NCI-H1105 treated with DMSO at 0.1 percent for 48 hours (cell line): ENCODE measurements around the gene ZFYVE27.
"Not testable (repeated sequence)": the region's sequence is repeated elsewhere in the genome, so short reads cannot be mapped to it uniquely, and the experiment has no call there.

Source experiments
- DNase-seq: peaks from one replicate; lab custom pipeline; 2025; lab: John Stamatoyannopoulos, UW

The ZFYVE27 gene, protein sequence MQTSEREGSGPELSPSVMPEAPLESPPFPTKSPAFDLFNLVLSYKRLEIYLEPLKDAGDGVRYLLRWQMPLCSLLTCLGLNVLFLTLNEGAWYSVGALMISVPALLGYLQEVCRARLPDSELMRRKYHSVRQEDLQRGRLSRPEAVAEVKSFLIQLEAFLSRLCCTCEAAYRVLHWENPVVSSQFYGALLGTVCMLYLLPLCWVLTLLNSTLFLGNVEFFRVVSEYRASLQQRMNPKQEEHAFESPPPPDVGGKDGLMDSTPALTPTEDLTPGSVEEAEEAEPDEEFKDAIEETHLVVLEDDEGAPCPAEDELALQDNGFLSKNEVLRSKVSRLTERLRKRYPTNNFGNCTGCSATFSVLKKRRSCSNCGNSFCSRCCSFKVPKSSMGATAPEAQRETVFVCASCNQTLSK

GRCh38 chr10:97736902-97737769, at the start of gene ZFYVE27:
Gene ZFYVE27 (plus strand): TSS chr10:97737128. CDS start chr10:97738478, 1,350 bp downstream.
- DNase-seq, result peak; percentile 77

GRCh38 chr10:97687785-97688781, 48.8 kb upstream of the ZFYVE27 start:
- no peak for DNase-seq

- no peak for DNase-seq
Observed at GRCh38 chr10:97689559-97690020, 47.3 kb upstream of the ZFYVE27 start.

DNA sequence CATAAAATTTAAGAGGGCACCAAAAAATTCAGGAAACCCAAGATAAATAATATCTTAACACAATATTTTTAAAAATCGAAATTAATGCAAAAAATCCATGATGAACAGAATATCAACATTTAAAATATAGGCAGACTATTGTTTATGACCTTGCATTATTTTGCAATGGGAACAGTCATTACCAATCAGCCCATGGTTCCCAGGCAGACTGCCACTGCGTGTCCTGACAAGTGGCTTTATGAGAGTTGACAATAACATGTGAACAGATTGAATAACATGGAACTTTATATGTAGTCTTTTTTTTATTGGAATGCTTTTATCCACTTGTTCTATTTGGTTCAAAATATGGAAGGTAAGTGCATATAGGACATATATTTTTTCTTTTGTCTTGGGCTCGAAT, 46.8 kb upstream of the ZFYVE27 start:
- DNase-seq, result no peak

DNA sequence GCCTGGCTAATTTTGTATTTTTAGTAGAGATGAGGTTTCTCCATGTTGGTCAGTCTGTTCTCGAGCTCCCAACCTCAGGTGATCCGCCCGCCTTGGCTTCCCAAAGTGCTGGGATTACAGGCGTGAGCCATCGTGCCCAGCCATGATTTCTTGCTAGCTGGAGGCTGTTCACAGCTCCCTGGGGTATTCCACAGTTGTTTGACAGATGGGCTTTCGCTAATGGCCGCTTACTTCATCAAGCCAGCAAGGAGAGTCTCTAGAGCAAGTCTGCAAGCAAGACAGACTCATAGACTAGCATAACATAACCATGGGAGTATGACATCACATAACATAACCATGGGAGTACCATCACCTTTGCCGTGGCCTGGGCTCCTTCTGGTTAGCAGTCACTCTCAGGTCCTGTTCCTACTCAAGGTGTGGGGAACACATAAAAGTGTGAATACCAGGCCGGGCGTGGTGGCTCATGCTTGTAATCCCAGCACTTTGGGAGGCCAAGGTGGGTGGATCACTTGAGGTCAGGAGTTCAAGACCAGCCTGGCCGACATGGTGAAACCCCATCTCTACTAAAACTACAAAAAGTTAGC, 38.8 kb upstream of the ZFYVE27 start:
- not testable (repeated sequence) for DNase-seq

DNA sequence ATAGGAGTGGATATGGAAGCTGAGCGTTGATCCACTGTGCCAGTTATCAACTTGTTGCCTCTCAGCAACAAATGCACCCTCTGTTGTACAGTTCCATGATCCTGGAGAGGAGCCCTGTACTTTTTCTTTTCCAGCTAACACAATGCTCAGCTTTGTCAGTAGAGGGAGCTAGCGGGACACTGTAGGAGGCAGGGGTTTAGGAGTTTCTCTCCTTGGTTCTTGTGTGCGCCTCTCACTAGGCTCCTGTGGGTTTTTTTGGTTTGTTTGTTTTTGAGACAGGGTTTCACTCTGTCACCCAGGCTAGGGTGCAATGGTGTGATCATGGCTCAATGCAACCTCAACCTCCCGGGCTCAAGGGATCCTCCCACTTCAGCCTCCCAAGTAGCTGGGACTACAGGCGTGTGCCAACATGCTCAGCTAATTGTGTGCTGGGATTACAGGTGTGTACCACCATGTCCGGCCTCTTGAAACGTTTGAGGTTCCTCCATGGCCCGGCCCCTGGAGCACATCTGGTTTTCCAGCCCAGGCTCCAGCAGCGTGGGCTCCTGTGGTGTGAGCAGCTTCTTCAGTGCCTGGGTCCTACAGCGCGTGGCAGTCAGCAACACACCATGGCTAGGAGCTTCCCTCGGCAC, 35.4 kb upstream of the ZFYVE27 start:
- peak; percentile 48 for DNase-seq

DNA sequence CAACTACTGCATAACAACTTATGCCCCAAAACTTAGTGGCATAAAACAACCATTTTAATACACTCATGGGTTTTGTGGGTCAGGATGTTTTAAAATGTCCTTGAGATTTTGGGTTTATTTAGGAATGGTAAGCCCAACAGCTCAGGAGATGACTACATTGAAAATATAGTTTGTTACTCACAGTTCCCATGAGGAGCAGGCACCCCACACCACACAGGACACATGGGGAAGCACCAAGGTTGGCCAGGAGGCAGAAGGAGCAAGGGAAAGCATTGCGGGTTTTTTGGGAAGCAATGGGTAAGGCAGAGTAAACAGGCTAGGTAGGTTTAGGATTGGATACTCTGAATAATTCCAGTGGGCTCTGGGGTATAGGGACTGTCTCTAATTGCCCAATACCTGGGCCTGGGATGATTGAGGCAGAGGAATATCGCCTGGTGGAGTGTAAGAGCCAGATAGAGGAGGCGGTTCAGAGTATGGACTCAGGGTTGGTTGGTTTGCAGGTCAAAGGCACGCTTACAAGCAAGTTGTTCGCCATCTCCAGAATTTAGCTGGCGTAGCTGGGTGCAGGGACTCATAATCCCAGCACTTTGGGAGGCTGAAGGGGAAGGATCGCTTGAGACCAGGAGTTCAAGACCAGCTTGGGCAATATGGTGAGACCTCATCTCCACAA, 33.4 kb upstream of the ZFYVE27 start:
- DNase-seq, result no peak

DNA sequence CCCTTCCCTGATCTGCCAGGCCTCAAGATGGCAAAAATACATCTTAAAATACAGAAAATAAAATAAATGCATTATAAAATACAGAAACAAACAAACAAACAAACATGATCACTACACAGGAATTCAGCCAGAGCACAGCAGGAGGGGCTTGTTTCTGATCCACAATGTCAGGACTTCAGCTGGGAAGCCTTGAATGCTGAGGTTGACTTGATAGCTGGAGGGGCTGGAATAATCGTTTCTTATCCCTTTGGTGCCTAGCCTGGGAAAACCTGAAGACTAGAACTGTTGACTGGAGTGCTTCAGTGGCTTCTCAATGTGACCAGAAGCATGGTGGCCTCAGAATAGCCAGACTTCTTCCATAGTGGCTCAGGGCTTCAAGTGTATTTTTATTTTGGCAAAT, 32.6 kb upstream of the ZFYVE27 start:
- no peak for DNase-seq

- DNase-seq, result no peak
Observed at GRCh38 chr10:97705006-97705670, 31.8 kb upstream of the ZFYVE27 start.

- no peak for DNase-seq
Observed at GRCh38 chr10:97707134-97707861, 29.6 kb upstream of the ZFYVE27 start.

GRCh38 chr10:97708167-97708566, 28.8 kb upstream of the ZFYVE27 start:
- DNase-seq, result no peak

- no peak for DNase-seq
Observed at GRCh38 chr10:97708976-97709946, 27.7 kb upstream of the ZFYVE27 start.

DNA sequence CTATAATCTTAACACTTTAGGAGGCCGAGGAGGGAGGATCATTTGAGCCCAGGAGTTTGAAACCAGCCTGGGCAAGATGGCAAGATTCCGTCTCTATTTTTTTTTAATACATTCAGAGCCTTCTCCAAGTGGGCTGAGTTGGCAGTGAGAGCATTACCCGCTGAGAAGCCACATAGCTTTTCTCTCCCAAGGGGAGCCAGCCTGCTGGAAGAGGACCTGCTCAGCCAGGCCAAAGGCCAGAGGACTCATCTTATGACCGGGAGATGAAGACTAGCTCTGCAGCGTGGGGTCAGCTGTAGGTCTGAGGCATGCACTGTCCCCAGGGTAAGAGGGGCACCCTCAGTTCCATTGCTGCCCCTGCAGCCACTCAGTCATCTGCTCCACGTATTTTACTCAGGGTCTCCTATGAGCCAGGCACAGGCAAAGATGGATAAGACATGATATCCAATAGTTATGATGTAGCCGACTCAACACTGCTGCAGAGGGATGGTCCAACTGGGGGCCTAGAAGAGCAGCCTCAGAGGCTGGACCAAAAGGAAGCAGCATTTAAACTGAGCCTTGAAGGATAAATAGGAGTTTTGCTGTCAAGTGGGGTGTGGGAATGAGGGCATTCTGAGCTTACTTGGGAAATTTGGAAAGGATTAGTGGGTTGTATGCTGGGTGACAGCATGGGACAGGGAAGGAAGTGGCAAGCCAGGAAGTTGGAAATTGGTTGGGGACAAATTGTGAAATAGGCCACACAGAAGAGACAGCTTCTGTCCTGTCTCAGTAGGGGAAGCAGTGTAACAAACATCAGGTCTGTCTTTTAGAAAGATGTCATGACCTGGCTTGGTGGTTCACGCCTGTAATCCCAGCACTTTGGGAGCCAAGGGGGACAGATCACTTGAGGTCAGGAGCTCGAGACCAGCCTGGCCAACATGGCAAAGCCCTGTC, 25.0 kb upstream of the ZFYVE27 start:
- no peak for DNase-seq

- peak; percentile 22 for DNase-seq
Observed at GRCh38 chr10:97713339-97713825, 23.5 kb upstream of the ZFYVE27 start, which contains the start of gene MARVELD1. Gene MARVELD1 (plus strand): TSS chr10:97713730. CDS start chr10:97713877, 147 bp downstream.

- DNase-seq, result peak; percentile 31
Observed at GRCh38 chr10:97713826-97714400, 23.0 kb upstream of the ZFYVE27 start.
